Body of pancreas (tissue), 4 donors: ENCODE results near the gene PACRG.

ENCODE experiments used
- POLR2A ChIP-seq, 3 donors: fragments of 450-650 bp; IDR thresholded peaks; one replicate each; pipeline ENCODE4 v1.6.1; 2016; ENCODE audit warnings: antibody characterized with exemption in 3 of 3, mild to moderate bottlenecking in 2 of 3
- TF ChIP-seq, protein P1 (sequence below), 7 experiments: fragments of 450-650 bp in 4 of 7; fragments of 200-600 bp in 3 of 7; sonication (generic) in 3 of 7; IDR thresholded peaks; one replicate each; pipeline ENCODE4 v1.5.1; 2016 to 2019; ENCODE audit warnings: antibody characterized with exemption in 7 of 7

DNA sequence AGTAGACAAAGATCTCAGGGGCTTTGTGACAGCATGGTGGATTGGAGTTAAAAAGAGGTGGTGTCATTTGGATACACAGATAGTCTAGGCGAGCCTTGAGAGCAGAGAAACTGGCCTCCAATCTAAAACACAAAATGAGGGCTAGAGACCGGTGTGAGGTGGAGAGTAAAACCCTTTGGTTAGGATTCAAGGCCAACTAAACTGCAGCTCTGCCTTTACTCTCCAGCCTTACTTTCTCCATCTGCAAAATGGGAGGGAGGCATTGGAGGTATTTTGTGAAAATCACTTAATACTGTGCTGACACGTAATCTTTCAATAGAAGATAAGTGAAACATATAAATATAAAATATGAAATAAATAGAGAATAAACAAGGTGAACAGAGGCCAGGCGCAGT is 597.6 kb downstream of the PACRG start:
- TF ChIP-seq, protein P1, sequence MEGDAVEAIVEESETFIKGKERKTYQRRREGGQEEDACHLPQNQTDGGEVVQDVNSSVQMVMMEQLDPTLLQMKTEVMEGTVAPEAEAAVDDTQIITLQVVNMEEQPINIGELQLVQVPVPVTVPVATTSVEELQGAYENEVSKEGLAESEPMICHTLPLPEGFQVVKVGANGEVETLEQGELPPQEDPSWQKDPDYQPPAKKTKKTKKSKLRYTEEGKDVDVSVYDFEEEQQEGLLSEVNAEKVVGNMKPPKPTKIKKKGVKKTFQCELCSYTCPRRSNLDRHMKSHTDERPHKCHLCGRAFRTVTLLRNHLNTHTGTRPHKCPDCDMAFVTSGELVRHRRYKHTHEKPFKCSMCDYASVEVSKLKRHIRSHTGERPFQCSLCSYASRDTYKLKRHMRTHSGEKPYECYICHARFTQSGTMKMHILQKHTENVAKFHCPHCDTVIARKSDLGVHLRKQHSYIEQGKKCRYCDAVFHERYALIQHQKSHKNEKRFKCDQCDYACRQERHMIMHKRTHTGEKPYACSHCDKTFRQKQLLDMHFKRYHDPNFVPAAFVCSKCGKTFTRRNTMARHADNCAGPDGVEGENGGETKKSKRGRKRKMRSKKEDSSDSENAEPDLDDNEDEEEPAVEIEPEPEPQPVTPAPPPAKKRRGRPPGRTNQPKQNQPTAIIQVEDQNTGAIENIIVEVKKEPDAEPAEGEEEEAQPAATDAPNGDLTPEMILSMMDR (IDR thresholded peaks at IDR 0.05), result no peak
- no peak for TF ChIP-seq POLR2A (IDR thresholded peaks at IDR 0.05)
